ENCODE measurements around the gene TRIM13.

Gene TRIM13

DNA sequence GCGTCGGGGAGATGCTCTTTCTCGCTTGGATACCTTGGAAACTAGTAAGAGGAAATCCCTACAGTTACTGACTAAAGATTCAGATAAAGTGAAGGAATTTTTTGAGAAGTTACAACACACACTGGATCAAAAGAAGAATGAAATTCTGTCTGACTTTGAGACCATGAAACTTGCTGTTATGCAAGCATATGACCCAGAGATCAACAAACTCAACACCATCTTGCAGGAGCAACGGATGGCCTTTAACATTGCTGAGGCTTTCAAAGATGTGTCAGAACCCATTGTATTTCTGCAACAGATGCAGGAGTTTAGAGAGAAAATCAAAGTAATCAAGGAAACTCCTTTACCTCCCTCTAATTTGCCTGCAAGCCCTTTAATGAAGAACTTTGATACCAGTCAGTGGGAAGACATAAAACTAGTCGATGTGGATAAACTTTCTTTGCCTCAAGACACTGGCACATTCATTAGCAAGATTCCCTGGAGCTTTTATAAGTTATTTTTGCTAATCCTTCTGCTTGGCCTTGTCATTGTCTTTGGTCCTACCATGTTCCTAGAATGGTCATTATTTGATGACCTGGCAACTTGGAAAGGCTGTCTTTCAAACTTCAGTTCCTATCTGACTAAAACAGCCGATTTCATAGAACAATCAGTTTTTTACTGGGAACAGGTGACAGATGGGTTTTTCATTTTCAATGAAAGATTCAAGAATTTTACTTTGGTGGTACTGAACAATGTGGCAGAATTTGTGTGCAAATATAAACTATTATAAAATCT, 15.7 kb downstream of the TRIM13 start:
- H3K36me3 Mint-ChIP-seq (ENCODE audit: low read depth): peaks cover 66% of the 10 kb centered on the region
- H3K27me3 Mint-ChIP-seq (ENCODE audit: low read depth): no peaks in the 10 kb centered on the region
- no peak for DNase-seq (ENCODE audit: low spot score)
- no peak overlapping the region for H3K27ac Mint-ChIP-seq
- no peak overlapping the region for H3K4me3 Mint-ChIP-seq
- H3K4me1 Mint-ChIP-seq (ENCODE audit: low read depth): peaks cover 10% of the 10 kb centered on the region
- H3K9me3 Mint-ChIP-seq: no peaks in the 10 kb centered on the region

DNA sequence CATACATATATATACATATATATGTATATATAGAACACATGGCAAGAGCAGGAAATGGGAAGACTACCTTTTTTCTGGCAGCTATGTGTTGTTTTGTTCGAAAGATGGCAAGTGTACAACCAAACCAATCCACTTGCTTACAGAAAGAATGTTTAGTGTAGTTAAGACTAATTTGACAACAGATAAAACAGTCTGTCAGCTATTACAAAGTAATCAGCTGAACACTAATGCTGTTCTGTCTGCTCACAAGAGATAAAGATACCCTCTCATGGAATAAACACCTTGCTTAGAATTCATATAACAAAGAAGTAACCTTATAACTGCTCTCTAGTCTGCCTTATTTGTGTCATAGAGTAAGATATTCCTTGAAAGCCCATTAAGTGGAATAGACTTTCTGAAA, 17.5 kb downstream of the TRIM13 start:
- Mint-ChIP-seq H3K27ac (no peak overlapping the region), H3K4me1 (ENCODE audit: low read depth) (peaks cover 13% of the 10 kb centered on the region), H3K9me3 (no peaks in the 10 kb centered on the region), H3K36me3 (ENCODE audit: low read depth) (peaks cover 72% of the 10 kb centered on the region), H3K4me3 (no peak overlapping the region), H3K27me3 (ENCODE audit: low read depth) (no peaks in the 10 kb centered on the region)
- DNase-seq (ENCODE audit: low spot score): no peak

DNA sequence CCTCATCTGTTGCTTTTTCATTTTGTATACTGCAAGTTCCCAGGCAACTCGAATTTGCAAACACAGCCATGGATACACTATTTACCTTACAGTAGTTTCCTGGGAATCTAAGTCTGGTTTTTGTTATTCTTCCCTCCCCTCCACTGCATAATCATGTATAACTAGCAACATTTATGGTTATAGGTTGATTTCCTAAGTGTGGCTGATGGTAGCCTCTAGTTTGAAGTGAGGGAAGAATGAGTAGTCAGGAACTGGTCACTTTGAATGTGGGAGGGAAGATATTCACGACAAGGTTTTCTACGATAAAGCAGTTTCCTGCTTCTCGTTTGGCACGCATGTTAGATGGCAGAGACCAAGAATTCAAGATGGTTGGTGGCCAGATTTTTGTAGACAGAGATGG, 18.4 kb downstream of the TRIM13 start, which contains the start of gene KCNRG:
KCNRG (plus strand) TSS at position 187 of the 400 bp plus-strand sequence; CDS start at position 237, 50 bp downstream.
- H3K4me1 Mint-ChIP-seq (ENCODE audit: low read depth): peaks cover 13% of the 10 kb centered on the region
- no peak for DNase-seq (ENCODE audit: low spot score)
- no peak within 1 kb of the TSS for H3K27ac Mint-ChIP-seq
- H3K36me3 Mint-ChIP-seq (ENCODE audit: low read depth): peaks cover 68% of the 10 kb centered on the region
- H3K9me3 Mint-ChIP-seq: no peaks in the 10 kb centered on the region
- no peaks in the 10 kb centered on the region for H3K27me3 Mint-ChIP-seq (ENCODE audit: low read depth)
- H3K4me3 Mint-ChIP-seq: no peak within 1 kb of the TSS

DNA sequence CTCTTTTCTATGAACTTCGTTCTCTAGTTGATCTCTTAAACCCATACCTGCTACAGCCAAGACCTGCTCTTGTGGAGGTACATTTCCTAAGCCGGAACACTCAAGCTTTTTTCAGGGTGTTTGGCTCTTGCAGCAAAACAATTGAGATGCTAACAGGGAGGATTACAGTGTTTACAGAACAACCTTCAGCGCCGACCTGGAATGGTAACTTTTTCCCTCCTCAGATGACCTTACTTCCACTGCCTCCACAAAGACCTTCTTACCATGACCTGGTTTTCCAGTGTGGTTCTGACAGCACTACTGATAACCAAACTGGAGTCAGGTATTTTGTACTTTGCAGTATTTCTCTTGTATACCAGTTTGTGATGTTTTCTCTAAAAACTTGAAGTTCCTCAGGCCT, 18.9 kb downstream of the TRIM13 start:
- peaks cover 10% of the 10 kb centered on the region for H3K4me1 Mint-ChIP-seq (ENCODE audit: low read depth)
- H3K27me3 Mint-ChIP-seq (ENCODE audit: low read depth): no peaks in the 10 kb centered on the region
- no peak overlapping the region for H3K27ac Mint-ChIP-seq
- H3K4me3 Mint-ChIP-seq: no peak overlapping the region
- no peaks in the 10 kb centered on the region for H3K9me3 Mint-ChIP-seq
- peaks cover 67% of the 10 kb centered on the region for H3K36me3 Mint-ChIP-seq (ENCODE audit: low read depth)
- DNase-seq (ENCODE audit: low spot score): no peak

DNA sequence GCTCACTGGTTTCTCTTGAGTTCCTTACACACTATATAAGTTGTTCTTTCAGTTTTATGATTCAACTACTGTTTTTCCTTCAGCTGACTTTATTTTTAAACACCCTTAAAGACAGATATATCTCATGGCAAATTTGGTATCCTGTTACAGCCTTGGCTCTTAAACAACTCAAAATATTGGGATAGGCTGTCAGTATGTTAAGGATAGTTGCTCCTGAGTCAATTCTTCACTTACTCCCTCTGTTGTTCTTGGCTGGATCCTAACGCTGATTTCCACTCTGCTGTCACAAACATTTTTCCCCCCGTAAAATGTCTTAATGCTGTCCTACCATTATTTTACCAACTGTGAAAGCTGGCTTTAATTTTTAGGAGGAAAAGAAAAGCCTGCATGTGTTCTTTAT, 19.6 kb downstream of the TRIM13 start:
- H3K4me1 Mint-ChIP-seq (ENCODE audit: low read depth): peaks cover 6% of the 10 kb centered on the region
- DNase-seq (ENCODE audit: low spot score): no peak
- H3K4me3 Mint-ChIP-seq: no peak overlapping the region
- no peaks in the 10 kb centered on the region for H3K27me3 Mint-ChIP-seq (ENCODE audit: low read depth)
- no peaks in the 10 kb centered on the region for H3K9me3 Mint-ChIP-seq
- peaks cover 65% of the 10 kb centered on the region for H3K36me3 Mint-ChIP-seq (ENCODE audit: low read depth)
- no peak overlapping the region for H3K27ac Mint-ChIP-seq

DNA sequence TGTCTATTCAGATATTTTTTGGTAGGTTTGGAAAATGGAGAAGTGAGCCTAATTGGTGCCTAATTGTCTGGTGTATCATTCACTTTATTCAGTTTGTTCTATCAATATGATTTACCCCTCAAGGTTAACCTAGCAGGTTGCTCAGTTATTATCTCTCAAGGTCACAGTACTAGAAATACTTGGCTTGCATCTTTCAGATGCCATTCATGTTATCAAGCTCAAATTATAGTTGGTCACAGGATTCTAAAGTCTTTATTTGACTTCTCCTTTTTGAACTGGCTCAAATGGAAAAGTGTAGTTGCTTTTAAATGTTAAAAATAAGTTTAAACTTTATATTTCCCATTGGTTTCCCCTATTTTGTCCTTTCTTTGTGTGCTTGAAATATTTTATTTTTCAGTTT, 21.0 kb downstream of the TRIM13 start:
- no peak overlapping the region for H3K27ac Mint-ChIP-seq
- no peak overlapping the region for H3K4me3 Mint-ChIP-seq
- DNase-seq (ENCODE audit: low spot score): no peak
- H3K36me3 Mint-ChIP-seq (ENCODE audit: low read depth): peaks cover 52% of the 10 kb centered on the region
- no peaks in the 10 kb centered on the region for H3K9me3 Mint-ChIP-seq
- H3K4me1 Mint-ChIP-seq (ENCODE audit: low read depth): peaks cover 6% of the 10 kb centered on the region
- H3K27me3 Mint-ChIP-seq (ENCODE audit: low read depth): no peaks in the 10 kb centered on the region

DNA sequence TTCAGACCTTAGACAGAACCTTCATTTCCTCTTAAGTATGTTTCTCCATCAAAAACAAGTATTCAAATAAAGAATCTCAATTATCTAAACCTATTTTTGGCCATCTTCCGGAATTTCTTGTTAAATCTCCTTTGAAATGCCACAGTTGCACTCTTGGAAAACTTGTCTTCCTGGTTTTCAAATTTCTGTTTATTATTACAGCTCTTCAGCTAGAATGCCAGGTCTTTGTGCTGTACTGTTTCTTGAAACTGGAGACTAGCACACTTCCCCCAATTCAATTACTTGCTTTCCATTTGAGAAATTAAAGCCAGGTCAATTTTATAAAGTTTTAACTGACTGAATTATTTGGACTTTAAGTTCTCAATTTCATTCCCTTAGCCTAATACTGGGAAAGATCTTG, 28.6 kb downstream of the TRIM13 start:
- Mint-ChIP-seq H3K4me1 (ENCODE audit: low read depth) (peaks cover 9% of the 10 kb centered on the region), H3K27ac (no peak overlapping the region), H3K36me3 (ENCODE audit: low read depth) (peaks cover 53% of the 10 kb centered on the region), H3K27me3 (ENCODE audit: low read depth) (no peaks in the 10 kb centered on the region), H3K4me3 (no peak overlapping the region), H3K9me3 (no peaks in the 10 kb centered on the region)
- DNase-seq (ENCODE audit: low spot score): no peak

DNA sequence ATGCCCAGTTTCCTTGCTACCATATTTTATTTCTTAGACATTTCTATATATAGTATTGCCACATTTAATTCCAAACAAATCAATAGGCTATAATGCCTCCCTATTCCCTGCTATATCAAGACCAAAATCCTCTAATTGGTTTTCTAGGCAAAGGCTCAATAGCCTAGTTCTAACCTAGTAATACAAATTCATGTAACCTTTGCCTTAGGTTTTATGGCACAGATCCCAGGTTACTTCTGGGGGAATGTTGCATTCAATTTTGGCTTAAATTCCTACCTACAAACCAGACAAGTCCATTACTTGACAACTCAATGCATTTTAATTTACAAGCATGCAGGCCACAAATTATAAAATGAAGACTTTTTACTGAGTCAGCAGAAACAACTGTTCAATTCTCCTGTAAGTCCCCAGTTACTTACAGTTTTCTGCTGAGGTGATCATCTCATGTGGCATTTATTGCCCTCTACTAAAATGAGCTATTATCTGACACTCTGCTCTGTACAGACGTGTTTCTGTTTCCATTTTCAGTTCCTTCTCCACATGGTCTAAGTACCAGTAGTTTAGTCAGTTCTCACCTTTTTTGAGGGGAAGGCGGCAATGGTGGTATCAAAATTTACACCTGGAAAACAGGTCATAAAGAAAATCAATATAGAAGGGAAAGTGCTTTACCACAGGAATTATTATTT, 30.1 kb downstream of the TRIM13 start:
- DNase-seq (ENCODE audit: low spot score): no peak
- no peak overlapping the region for H3K27ac Mint-ChIP-seq
- H3K36me3 Mint-ChIP-seq (ENCODE audit: low read depth): peaks cover 48% of the 10 kb centered on the region
- H3K4me3 Mint-ChIP-seq: no peak overlapping the region
- H3K4me1 Mint-ChIP-seq (ENCODE audit: low read depth): peaks cover 9% of the 10 kb centered on the region
- no peaks in the 10 kb centered on the region for H3K9me3 Mint-ChIP-seq
- no peaks in the 10 kb centered on the region for H3K27me3 Mint-ChIP-seq (ENCODE audit: low read depth)

DNA sequence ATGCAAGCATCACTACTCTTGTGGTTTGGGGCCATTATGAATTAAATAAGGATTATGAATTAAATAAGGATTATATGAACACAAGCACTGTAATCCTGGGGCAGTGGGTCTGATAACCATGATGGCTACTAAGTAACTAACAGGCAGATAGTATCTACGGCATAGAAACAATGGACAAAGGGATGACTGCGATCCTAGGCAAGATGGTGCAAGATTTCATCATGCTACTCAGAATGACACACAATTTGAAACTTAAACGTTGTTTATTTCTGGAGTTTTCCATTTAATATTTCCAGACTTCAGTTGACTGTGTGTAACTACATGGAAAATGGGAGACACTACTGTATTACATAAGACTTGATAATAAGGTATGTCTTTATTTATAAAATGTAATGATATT, 33.5 kb downstream of the TRIM13 start:
- peaks cover 9% of the 10 kb centered on the region for H3K4me1 Mint-ChIP-seq (ENCODE audit: low read depth)
- H3K27ac Mint-ChIP-seq: no peak overlapping the region
- no peaks in the 10 kb centered on the region for H3K27me3 Mint-ChIP-seq (ENCODE audit: low read depth)
- H3K36me3 Mint-ChIP-seq (ENCODE audit: low read depth): peaks cover 31% of the 10 kb centered on the region
- no peaks in the 10 kb centered on the region for H3K9me3 Mint-ChIP-seq
- H3K4me3 Mint-ChIP-seq: no peak overlapping the region
- DNase-seq (ENCODE audit: low spot score): no peak

DNA sequence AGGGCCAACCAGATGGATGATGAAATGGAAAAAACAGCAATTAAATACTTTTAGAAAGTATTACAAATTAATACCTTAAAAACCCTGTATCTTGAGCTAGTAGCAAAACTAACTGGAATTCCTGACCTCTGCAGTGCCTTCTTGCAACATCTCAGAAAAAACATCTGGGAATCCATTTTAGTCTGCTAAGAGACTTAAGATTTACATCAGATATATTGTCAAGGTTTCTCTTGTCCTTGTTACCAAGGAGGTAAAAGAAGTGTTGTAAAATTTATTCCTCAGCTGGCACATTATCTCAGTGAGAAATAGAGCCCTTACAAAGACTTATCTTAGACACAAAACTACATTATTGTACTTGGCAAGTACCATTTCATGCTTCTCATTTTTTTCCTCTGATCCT, 36.9 kb downstream of the TRIM13 start:
- H3K4me1 Mint-ChIP-seq (ENCODE audit: low read depth): peaks cover 5% of the 10 kb centered on the region
- H3K27me3 Mint-ChIP-seq (ENCODE audit: low read depth): no peaks in the 10 kb centered on the region
- DNase-seq (ENCODE audit: low spot score): no peak
- no peak overlapping the region for H3K4me3 Mint-ChIP-seq
- H3K27ac Mint-ChIP-seq: no peak overlapping the region
- H3K36me3 Mint-ChIP-seq (ENCODE audit: low read depth): peaks cover 13% of the 10 kb centered on the region
- H3K9me3 Mint-ChIP-seq: no peaks in the 10 kb centered on the region

DNA sequence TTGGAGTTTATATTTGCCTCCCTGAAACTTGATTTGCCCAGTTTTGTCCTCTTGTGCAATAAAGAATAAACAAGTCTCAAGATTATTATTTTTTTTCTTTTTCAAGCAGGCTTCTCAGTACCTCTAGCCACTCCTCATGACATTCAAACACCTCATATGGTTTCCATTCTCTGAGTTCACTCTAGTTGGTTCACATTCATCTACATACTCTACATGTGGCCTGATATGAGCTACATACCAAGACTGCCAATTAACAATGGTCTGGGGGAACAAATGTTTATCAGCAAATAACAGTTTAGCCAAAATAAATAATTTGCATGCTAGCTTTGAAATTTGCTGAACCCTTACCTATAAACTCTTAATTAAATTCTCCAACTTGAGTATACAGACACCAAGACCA, 40.9 kb downstream of the TRIM13 start:
- H3K27me3 Mint-ChIP-seq (ENCODE audit: low read depth): no peaks in the 10 kb centered on the region
- no peaks in the 10 kb centered on the region for H3K4me1 Mint-ChIP-seq (ENCODE audit: low read depth)
- H3K9me3 Mint-ChIP-seq: no peaks in the 10 kb centered on the region

DNA sequence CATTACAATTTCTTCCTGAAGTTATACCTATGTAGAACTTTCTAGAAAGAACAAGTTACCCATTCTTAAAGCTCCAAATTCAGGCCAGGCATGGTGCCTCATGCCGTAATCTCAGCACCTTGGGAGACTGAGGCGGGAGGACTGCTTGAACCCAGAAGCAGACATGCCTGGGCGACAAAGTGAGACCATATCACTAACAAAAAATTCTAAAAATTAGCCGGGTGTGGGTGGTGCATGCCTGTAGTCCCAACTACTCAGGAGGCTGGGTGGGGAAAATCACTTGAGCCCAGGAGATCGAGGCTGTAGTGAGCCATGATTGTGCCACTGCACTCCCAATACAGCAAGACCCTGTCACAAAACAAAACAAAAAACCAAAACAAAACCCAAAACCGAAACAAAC, 41.4 kb downstream of the TRIM13 start:
- Mint-ChIP-seq H3K36me3 (ENCODE audit: low read depth) (peaks cover 24% of the 10 kb centered on the region), H3K27ac (no peak overlapping the region), H3K27me3 (ENCODE audit: low read depth) (no peaks in the 10 kb centered on the region), H3K4me1 (ENCODE audit: low read depth) (no peaks in the 10 kb centered on the region), H3K4me3 (no peak overlapping the region), H3K9me3 (no peaks in the 10 kb centered on the region)
- DNase-seq (ENCODE audit: low spot score): no peak

More for the DNA sequence above, 40.9 kb downstream of the TRIM13 start:
- Mint-ChIP-seq H3K27ac (no peak overlapping the region), H3K4me3 (no peak overlapping the region), H3K36me3 (ENCODE audit: low read depth) (peaks cover 19% of the 10 kb centered on the region)
- no peak for DNase-seq (ENCODE audit: low spot score)

DNA sequence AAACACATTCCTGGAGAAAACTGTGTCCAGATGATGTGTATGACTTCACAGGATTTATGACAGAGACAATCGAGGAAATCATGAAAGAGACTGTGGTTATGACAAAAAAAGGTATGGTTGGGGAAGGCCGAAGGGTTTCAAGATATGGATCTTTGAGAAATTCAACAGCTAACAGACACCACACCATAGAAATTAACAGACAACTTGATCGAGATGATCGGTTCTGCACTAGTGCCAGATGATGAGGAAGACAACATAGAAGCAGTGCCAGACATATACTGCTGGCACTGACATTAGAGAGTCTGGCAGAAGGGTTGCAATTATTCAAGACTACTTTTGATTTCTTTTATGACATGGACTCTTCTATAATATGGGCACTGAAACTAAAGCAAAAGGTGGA, 55.6 kb downstream of the TRIM13 start:
- Mint-ChIP-seq H3K36me3 (ENCODE audit: low read depth) (peaks cover 48% of the 10 kb centered on the region), H3K4me1 (ENCODE audit: low read depth) (peaks cover 24% of the 10 kb centered on the region), H3K27me3 (ENCODE audit: low read depth) (no peaks in the 10 kb centered on the region), H3K4me3 (peak overlapping the region; percentile 4), H3K27ac (peak overlapping the region; percentile 38), H3K9me3 (no peaks in the 10 kb centered on the region)
- DNase-seq (ENCODE audit: low spot score): no peak

DNA sequence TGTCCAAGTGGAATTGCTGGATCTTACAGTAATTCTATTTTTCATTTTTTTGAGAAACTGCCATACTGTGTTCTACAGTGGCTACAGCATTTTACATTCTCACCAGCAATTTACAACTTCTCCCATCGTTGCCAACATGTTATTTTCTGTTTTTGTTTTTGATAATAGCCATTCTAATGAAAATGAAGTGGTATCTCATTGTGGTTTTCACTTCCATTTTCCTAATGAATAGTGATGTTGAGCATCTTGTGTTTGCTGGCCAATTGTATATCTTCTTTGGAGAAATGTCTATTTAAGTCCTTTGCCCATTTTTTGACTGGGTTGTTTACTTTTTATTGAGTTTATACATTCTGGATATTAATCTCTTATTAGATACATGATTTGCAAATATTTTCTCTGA, 57.0 kb downstream of the TRIM13 start:
- H3K9me3 Mint-ChIP-seq: no peaks in the 10 kb centered on the region
- H3K4me3 Mint-ChIP-seq: no peak overlapping the region
- peaks cover 25% of the 10 kb centered on the region for H3K4me1 Mint-ChIP-seq (ENCODE audit: low read depth)
- H3K27ac Mint-ChIP-seq: no peak overlapping the region
- peaks cover 57% of the 10 kb centered on the region for H3K36me3 Mint-ChIP-seq (ENCODE audit: low read depth)
- no peak for DNase-seq (ENCODE audit: low spot score)
- no peaks in the 10 kb centered on the region for H3K27me3 Mint-ChIP-seq (ENCODE audit: low read depth)

Data from T-helper 2 cell treated with Interferon-gamma antibody and Interleukin-4, amounts not matched to agents 5 μg/mL and 100 μg/mL, for 36 hours (primary cell).